ENCODE measurements around the gene ARL14EPL. TPM values are rescaled to one million over a fixed set of nuclear protein-coding genes. Genes with fewer than 3 reads are reported as not detected.

Gene ARL14EPL
- total RNA-seq, 1 donor from 2014 or later, result not detected

DNA sequence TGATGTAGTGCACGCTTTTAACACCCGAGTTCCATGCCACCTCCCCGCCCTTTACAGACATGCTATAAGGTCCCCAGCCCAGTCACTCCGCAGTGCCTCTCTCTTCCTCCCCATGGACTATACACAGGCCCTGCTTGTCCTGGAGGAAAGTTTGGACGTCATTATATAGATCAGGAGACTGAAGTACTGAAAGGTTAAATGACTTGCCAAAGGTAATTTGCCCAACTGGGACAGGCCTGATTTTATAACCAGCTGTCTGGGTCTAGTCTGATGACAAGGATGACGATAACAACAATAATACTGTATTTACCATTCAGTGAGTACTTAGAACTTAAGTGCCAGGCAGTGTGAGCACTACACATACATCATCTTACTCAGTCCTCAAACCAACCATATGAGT lies 36.9 kb upstream of the ARL14EPL start:
- Mint-ChIP-seq H3K9me3 (ENCODE audit: low read depth) (no peaks in the 10 kb centered on the region), H3K27me3 (ENCODE audit: low read depth) (peaks cover 4% of the 10 kb centered on the region), H3K27ac (ENCODE audit: unreplicated experiment) (no peak overlapping the region), H3K4me1 (ENCODE audit: low read depth) (no peaks in the 10 kb centered on the region), H3K4me3 (ENCODE audit: unreplicated experiment) (no peak overlapping the region), H3K36me3 (ENCODE audit: low read depth) (no peaks in the 10 kb centered on the region)
- TF ChIP-seq, protein P1, sequence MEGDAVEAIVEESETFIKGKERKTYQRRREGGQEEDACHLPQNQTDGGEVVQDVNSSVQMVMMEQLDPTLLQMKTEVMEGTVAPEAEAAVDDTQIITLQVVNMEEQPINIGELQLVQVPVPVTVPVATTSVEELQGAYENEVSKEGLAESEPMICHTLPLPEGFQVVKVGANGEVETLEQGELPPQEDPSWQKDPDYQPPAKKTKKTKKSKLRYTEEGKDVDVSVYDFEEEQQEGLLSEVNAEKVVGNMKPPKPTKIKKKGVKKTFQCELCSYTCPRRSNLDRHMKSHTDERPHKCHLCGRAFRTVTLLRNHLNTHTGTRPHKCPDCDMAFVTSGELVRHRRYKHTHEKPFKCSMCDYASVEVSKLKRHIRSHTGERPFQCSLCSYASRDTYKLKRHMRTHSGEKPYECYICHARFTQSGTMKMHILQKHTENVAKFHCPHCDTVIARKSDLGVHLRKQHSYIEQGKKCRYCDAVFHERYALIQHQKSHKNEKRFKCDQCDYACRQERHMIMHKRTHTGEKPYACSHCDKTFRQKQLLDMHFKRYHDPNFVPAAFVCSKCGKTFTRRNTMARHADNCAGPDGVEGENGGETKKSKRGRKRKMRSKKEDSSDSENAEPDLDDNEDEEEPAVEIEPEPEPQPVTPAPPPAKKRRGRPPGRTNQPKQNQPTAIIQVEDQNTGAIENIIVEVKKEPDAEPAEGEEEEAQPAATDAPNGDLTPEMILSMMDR (IDR thresholded peaks at IDR 0.05), result no peak
- DNase-seq (ENCODE audit: low spot score), result no peak

DNA sequence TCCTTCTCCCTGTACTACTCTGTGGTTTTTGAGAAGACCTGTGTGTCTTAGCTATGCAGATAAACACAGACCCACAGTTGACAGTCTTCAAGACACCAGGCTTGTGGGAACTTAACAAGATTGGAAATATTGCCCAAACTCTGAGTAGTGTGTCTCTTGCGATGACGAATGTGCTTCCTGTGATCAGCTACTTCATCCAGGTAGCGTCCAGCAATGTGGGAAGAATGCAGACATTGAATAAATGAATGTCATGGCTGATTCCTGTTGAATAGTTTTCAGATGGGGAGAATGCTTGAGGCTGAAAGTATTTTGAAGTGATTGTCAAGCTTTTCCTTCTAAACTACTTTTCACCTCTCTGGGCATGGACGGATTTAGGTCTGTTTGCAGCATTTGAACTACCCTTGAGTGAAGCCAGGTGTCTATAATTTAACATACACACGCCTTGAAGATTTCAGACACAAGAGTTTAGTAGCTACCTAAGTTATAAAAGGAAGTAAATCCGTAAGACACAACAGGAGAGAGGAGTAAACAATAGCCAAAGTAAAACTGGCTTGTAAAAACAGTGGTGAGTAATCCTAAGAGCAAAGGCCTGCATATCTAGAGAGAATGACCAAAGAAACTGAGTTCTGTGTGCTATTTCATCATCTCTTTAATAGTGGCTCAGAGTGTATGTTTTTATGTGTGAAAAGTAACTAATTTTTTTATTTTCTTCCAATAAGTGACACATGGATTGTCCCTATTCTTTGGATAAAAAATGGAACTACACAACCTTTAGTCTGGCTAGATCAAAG lies 30.0 kb upstream of the ARL14EPL start:
- TF ChIP-seq, protein P1 (IDR thresholded peaks at IDR 0.05), result no peak
- Mint-ChIP-seq H3K4me1 (ENCODE audit: low read depth) (peaks cover 4% of the 10 kb centered on the region), H3K27me3 (ENCODE audit: low read depth) (no peaks in the 10 kb centered on the region), H3K9me3 (ENCODE audit: low read depth) (no peaks in the 10 kb centered on the region), H3K4me3 (ENCODE audit: unreplicated experiment) (no peak overlapping the region), H3K27ac (ENCODE audit: unreplicated experiment) (no peak overlapping the region), H3K36me3 (ENCODE audit: low read depth) (no peaks in the 10 kb centered on the region)
- DNase-seq (ENCODE audit: low spot score), result no peak

DNA sequence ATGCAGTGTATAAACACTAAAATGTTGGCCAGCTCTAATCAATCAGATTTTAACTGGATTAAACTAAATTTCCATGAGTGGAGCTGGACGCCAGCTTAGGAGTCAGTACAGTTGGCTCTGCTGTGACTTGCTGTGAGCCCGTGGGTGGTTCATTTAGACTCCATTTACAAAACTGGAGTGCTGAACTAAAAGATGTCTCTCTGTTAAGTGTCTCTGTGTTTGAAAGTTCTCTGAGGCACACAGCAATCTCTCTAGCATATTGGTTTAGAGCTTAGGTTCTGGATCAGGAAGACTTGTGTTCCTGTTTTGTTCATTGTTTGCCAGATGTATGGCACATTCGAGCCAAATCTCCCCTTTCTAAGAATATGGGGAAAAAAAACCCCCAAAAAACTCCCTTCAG lies 28.0 kb upstream of the ARL14EPL start:
- no peaks in the 10 kb centered on the region for H3K36me3 Mint-ChIP-seq (ENCODE audit: low read depth)
- no peak overlapping the region for H3K27ac Mint-ChIP-seq (ENCODE audit: unreplicated experiment)
- no peaks in the 10 kb centered on the region for H3K9me3 Mint-ChIP-seq (ENCODE audit: low read depth)
- DNase-seq (ENCODE audit: low spot score), result no peak
- H3K4me1 Mint-ChIP-seq (ENCODE audit: low read depth), result peaks cover 4% of the 10 kb centered on the region
- TF ChIP-seq, protein P1 (IDR thresholded peaks at IDR 0.05), result no peak
- no peak overlapping the region for H3K4me3 Mint-ChIP-seq (ENCODE audit: unreplicated experiment)
- H3K27me3 Mint-ChIP-seq (ENCODE audit: low read depth), result no peaks in the 10 kb centered on the region

DNA sequence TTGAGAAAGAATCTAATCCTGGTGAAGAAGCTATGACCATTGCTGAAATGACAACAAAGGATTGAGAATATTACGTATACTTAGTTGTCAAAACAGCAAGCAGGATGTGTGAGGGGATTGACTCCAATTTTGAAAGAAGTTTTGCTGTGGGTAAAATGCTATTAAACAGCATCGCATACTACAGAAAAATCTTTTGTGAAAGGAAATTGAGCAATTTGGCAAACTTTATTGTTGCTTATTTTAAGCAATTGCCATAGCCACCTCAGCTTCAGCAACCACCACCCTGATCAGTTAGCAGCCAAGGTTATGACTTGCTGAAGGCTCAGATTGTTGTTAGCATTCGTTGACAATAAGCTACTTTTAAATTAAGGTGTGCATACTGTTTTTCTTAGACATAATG lies 22.5 kb upstream of the ARL14EPL start:
- Mint-ChIP-seq H3K27me3 (ENCODE audit: low read depth) (no peaks in the 10 kb centered on the region), H3K4me3 (ENCODE audit: unreplicated experiment) (no peak overlapping the region), H3K4me1 (ENCODE audit: low read depth) (peaks cover 4% of the 10 kb centered on the region), H3K9me3 (ENCODE audit: low read depth) (no peaks in the 10 kb centered on the region), H3K36me3 (ENCODE audit: low read depth) (no peaks in the 10 kb centered on the region), H3K27ac (ENCODE audit: unreplicated experiment) (no peak overlapping the region)
- no peak for DNase-seq (ENCODE audit: low spot score)
- TF ChIP-seq, protein P1 (IDR thresholded peaks at IDR 0.05), result no peak

DNA sequence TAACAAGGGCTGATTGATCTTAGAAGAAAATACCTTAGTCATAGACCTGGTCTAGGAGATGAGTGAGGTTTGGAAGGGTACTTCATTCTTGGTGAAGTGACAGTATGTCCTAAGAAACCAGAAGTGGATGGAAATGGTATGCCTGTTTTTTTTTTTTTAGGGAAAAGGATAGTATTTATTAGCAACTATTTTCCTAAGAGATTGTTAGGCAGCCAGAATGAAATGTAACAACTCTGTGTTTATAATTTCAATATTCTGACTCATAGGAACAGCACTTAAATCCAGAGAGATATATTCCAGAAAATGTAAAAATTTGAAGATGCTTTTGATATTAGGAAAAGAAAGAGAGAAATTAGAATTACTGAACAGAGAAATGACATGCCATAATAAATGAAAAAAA lies 21.2 kb upstream of the ARL14EPL start:
- Mint-ChIP-seq H3K27me3 (ENCODE audit: low read depth) (no peaks in the 10 kb centered on the region), H3K36me3 (ENCODE audit: low read depth) (no peaks in the 10 kb centered on the region), H3K9me3 (ENCODE audit: low read depth) (no peaks in the 10 kb centered on the region), H3K4me3 (ENCODE audit: unreplicated experiment) (no peak overlapping the region), H3K4me1 (ENCODE audit: low read depth) (peaks cover 4% of the 10 kb centered on the region), H3K27ac (ENCODE audit: unreplicated experiment) (no peak overlapping the region)
- TF ChIP-seq, protein P1 (IDR thresholded peaks at IDR 0.05), result no peak
- DNase-seq (ENCODE audit: low spot score), result no peak
